ENCODE results near the gene RGL2. TPM values are rescaled to one million over a fixed set of nuclear protein-coding genes. Genes with fewer than 3 reads are reported as not detected.

The RGL2 gene
- total and polyA plus RNA-seq, 2 of the 4 experiments (the other 2 are of a cell fraction) = 4.1 to 26.9 TPM

GRCh38 chr6:33347816-33348215 lies 49.1 kb upstream of the RGL2 start:
- H2AK5ac ChIP-seq (ENCODE audit: low read depth, low read length) = no peak overlapping the region
- no peak for DNase-seq
- peaks cover 2% of the 10 kb centered on the region; the same call in 1 of the 2 replicates for H3K4me1 ChIP-seq (ENCODE audit: control insufficient read depth, insufficient read depth, low read length)
- dilution Hi-C loops (cut with HindIII; ENCODE audit: low sequenced_read_pairs, unreplicated experiment) = no loop called here
- no peak overlapping the region for H3K14ac ChIP-seq (replicated peaks; ENCODE audit: low read depth, low read length)
- H3K36me3 ChIP-seq (ENCODE audit: control insufficient read depth, insufficient read depth, low read length) = no peaks in the 10 kb centered on the region
- H4K8ac ChIP-seq (ENCODE audit: low read depth in 2 of 2, low read length in 2 of 2) = no peak overlapping the region
- no peaks in the 10 kb centered on the region for H3K9me3 ChIP-seq (ENCODE audit: control insufficient read depth, insufficient read depth, low read length)
- H2BK120ac ChIP-seq (ENCODE audit: low read depth, low read length) = no peak overlapping the region
- in situ Hi-C loops (cut with MboI; ENCODE audit: low sequenced_read_pairs) = no loop called here
- H2AK9ac ChIP-seq (replicated peaks; ENCODE audit: low read depth, low read length, poor library complexity) = no peak overlapping the region
- H2BK20ac ChIP-seq (ENCODE audit: low read depth, low read length) = no peak overlapping the region
- ChIA-PET CTCF (no interaction called here), POLR2A (ENCODE audit: unreplicated experiment) (no interaction called here)
- no peak overlapping the region for H3K27ac ChIP-seq (ENCODE audit: insufficient read depth, low read length)
- no peak overlapping the region for H3K23ac ChIP-seq (ENCODE audit: low read depth, low read length)
- no peak for ATAC-seq (ENCODE audit: low read depth)
- intact Hi-C loops (cut with micrococcal nuclease) = no loop called here
- no peak overlapping the region for H2BK5ac ChIP-seq (ENCODE audit: low read depth, low read length, poor library complexity, severe bottlenecking)
- no peak overlapping the region for H3K4me2 ChIP-seq (ENCODE audit: low read depth, low read length)
- no peak overlapping the region for H4K5ac ChIP-seq (ENCODE audit: low read depth, low read length)
- no peaks in the 10 kb centered on the region for H3K79me1 ChIP-seq (ENCODE audit: low read depth in 1 of 2, low read length in 2 of 2)
- 76% methylated on average over 2 of the region's 5 CpGs; no CpG with 5 or more reads in 1 of the 2 experiments for WGBS, 2 experiments (ENCODE audit: extremely low coverage in 2 of 2, insufficient read length in 1 of 2)
- TF ChIP-seq RFX5 (IDR thresholded peaks at IDR 0.05; ENCODE audit: low read depth, low read length) = no peak
- TF ChIP-seq RCOR1 (IDR thresholded peaks at IDR 0.05; ENCODE audit: insufficient replicate concordance, low read length) = no peak
- TF ChIP-seq RAD21 (IDR thresholded peaks at IDR 0.05; ENCODE audit: low read length) = no peak
- no peak for TF ChIP-seq POLR2A (IDR thresholded peaks at IDR 0.05; ENCODE audit: low read depth, low read length)
- TF ChIP-seq SMC3 (IDR thresholded peaks at IDR 0.05; ENCODE audit: low read depth, low read length) = no peak
- no peak for TF ChIP-seq MAFK (IDR thresholded peaks at IDR 0.05; ENCODE audit: low read depth, low read length)
- TF ChIP-seq NFE2L2 (IDR thresholded peaks at IDR 0.05; ENCODE audit: low read depth, low read length) = no peak
- TF ChIP-seq MAZ (IDR thresholded peaks at IDR 0.05; ENCODE audit: borderline replicate concordance, low read depth, low read length) = no peak
- TF ChIP-seq CEBPB (IDR thresholded peaks at IDR 0.05; ENCODE audit: low read depth, low read length) = no peak
- no peak for TF ChIP-seq FOS (IDR thresholded peaks at IDR 0.05; ENCODE audit: low read depth, low read length)
- no peak for TF ChIP-seq MXI1 (IDR thresholded peaks at IDR 0.05; ENCODE audit: borderline replicate concordance, low read depth, low read length)
- TF ChIP-seq CHD1 (IDR thresholded peaks at IDR 0.05; ENCODE audit: low read depth, low read length) = no peak
- no peak for TF ChIP-seq BHLHE40 (IDR thresholded peaks at IDR 0.05; ENCODE audit: low read depth, low read length)
- TF ChIP-seq USF2 (IDR thresholded peaks at IDR 0.05; ENCODE audit: low read depth, low read length) = no peak
- TF ChIP-seq CTCF (conservative IDR thresholded peaks at IDR 0.05; ENCODE audit: low read depth, low read length) = no peak
- no peak for TF ChIP-seq ELK1 (IDR thresholded peaks at IDR 0.05; ENCODE audit: borderline replicate concordance, low read depth, low read length)
- BruUV-seq (replicated peaks) = no TSS peak
- no peak overlapping the region for H3K18ac ChIP-seq (ENCODE audit: low read depth, low read length)
- no peak overlapping the region for H3K4me3 ChIP-seq (ENCODE audit: insufficient read depth, low read depth, low read length)
- no peak overlapping the region for H3K9ac ChIP-seq (ENCODE audit: low read depth, low read length)
- peaks cover 4% of the 10 kb centered on the region for H3K27me3 ChIP-seq (ENCODE audit: control insufficient read depth, insufficient read depth, low read length)
- H4K91ac ChIP-seq (ENCODE audit: insufficient read depth, low read depth, low read length) = no peak overlapping the region
- no peaks in the 10 kb centered on the region for H3K9me1 ChIP-seq (ENCODE audit: insufficient read depth, low read length)
- H4K20me1 ChIP-seq (ENCODE audit: insufficient read depth, low read length) = no peaks in the 10 kb centered on the region
- H3K56ac ChIP-seq (ENCODE audit: extremely low read depth, insufficient read depth, low read length) = no peak overlapping the region
- no peak overlapping the region for H2BK15ac ChIP-seq (ENCODE audit: low read depth, low read length)
- H3K4ac ChIP-seq (ENCODE audit: low read depth, low read length) = no peak overlapping the region
- no peak overlapping the region for H2AFZ ChIP-seq (replicated peaks; ENCODE audit: low read length, poor library complexity)

All from IMR-90 (cell line).